ENCODE results near the gene CAMKV. TPM values are rescaled to one million over a fixed set of nuclear protein-coding genes. Genes with fewer than 3 reads are reported as not detected.
A peak's percentile ranks its signal among the peaks of the same experiment; 100 is the strongest.
"Not testable (repeated sequence)": the region's sequence is repeated elsewhere in the genome, so short reads cannot be mapped to it uniquely, and the experiment has no call there.

Gene CAMKV
- total RNA-seq, 1 donor: not detected

- H2AFZ ChIP-seq (ENCODE audit: low read length): no peak overlapping the region
- peak; percentile 56 for DNase-seq (ENCODE audit: insufficient read length, low spot score, missing footprints)
- H4K20me1 ChIP-seq (ENCODE audit: insufficient read depth, low read length): peaks cover 6% of the 10 kb centered on the region
- H3K9me3 ChIP-seq (ENCODE audit: low read depth, low read length): no peaks in the 10 kb centered on the region
- H3K4me2 ChIP-seq (ENCODE audit: insufficient read depth, low read length): no peak overlapping the region
- H3K27ac ChIP-seq (ENCODE audit: low read depth, low read length): no peak overlapping the region
- no peaks in the 10 kb centered on the region for H3K27me3 ChIP-seq (ENCODE audit: insufficient read depth, low read length)
- H3K4me1 ChIP-seq (ENCODE audit: insufficient read depth, low read length): peaks cover 7% of the 10 kb centered on the region
- H3K4me3 ChIP-seq (ENCODE audit: insufficient read depth, low read length): no peak overlapping the region
- no peaks in the 10 kb centered on the region for H3K79me2 ChIP-seq (ENCODE audit: insufficient read depth, low read length)
- TF ChIP-seq CTCF (IDR thresholded peaks at IDR 0.05; ENCODE audit: extremely low read depth, low read depth, low read length): no peak
- H3K36me3 ChIP-seq (ENCODE audit: insufficient read depth, low read length): peaks cover 6% of the 10 kb centered on the region
These were observed 38.9 kb upstream of the CAMKV start for GRCh38 chr3:49908373-49909199.

GRCh38 chr3:49906073-49906743 lies 36.5 kb upstream of the CAMKV start:
- Histone ChIP-seq H3K36me3 (ENCODE audit: insufficient read depth, low read length) (no peaks in the 10 kb centered on the region), H3K4me1 (ENCODE audit: insufficient read depth, low read length) (peaks cover 9% of the 10 kb centered on the region), H3K79me2 (ENCODE audit: insufficient read depth, low read length) (no peaks in the 10 kb centered on the region), H3K4me2 (ENCODE audit: insufficient read depth, low read length) (peak overlapping the region; percentile 80), H4K20me1 (ENCODE audit: insufficient read depth, low read length) (no peaks in the 10 kb centered on the region), H2AFZ (ENCODE audit: low read length) (peak overlapping the region; percentile 79), H3K4me3 (ENCODE audit: insufficient read depth, low read length) (peak overlapping the region; percentile 59), H3K27ac (ENCODE audit: low read depth, low read length) (no peak overlapping the region), H3K27me3 (ENCODE audit: insufficient read depth, low read length) (no peaks in the 10 kb centered on the region), H3K9me3 (ENCODE audit: low read depth, low read length) (no peaks in the 10 kb centered on the region)
- peak; percentile 68 for TF ChIP-seq CTCF (IDR thresholded peaks at IDR 0.05; ENCODE audit: extremely low read depth, low read depth, low read length)
- peak; percentile 98 for DNase-seq (ENCODE audit: insufficient read length, low spot score, missing footprints)

GRCh38 chr3:49904448-49904847 lies 34.7 kb upstream of the CAMKV start:
- H3K4me3 ChIP-seq (ENCODE audit: insufficient read depth, low read length); H4K20me1 ChIP-seq (ENCODE audit: insufficient read depth, low read length); H3K27ac ChIP-seq (ENCODE audit: low read depth, low read length); H3K9me3 ChIP-seq (ENCODE audit: low read depth, low read length); H3K36me3 ChIP-seq (ENCODE audit: insufficient read depth, low read length); H3K4me2 ChIP-seq (ENCODE audit: insufficient read depth, low read length); H2AFZ ChIP-seq (ENCODE audit: low read length); H3K79me2 ChIP-seq (ENCODE audit: insufficient read depth, low read length); H3K27me3 ChIP-seq (ENCODE audit: insufficient read depth, low read length): not testable (repeated sequence)
- DNase-seq (ENCODE audit: insufficient read length, low spot score, missing footprints): peak; percentile 53
- H3K4me1 ChIP-seq (ENCODE audit: insufficient read depth, low read length): peaks cover 17% of the 10 kb centered on the region

- Histone ChIP-seq H3K27ac (ENCODE audit: low read depth, low read length) (no peak within 1 kb of the TSS), H3K36me3 (ENCODE audit: insufficient read depth, low read length) (no peaks in the 10 kb centered on the region), H4K20me1 (ENCODE audit: insufficient read depth, low read length) (no peaks in the 10 kb centered on the region), H3K79me2 (ENCODE audit: insufficient read depth, low read length) (no peaks in the 10 kb centered on the region), H3K4me1 (ENCODE audit: insufficient read depth, low read length) (peaks cover 17% of the 10 kb centered on the region), H3K27me3 (ENCODE audit: insufficient read depth, low read length) (no peaks in the 10 kb centered on the region), H3K4me2 (ENCODE audit: insufficient read depth, low read length) (peak within 1 kb of the TSS; percentile 74), H2AFZ (ENCODE audit: low read length) (peak within 1 kb of the TSS; percentile 85), H3K9me3 (ENCODE audit: low read depth, low read length) (no peaks in the 10 kb centered on the region), H3K4me3 (ENCODE audit: insufficient read depth, low read length) (peak within 1 kb of the TSS; percentile 54)
- DNase-seq (ENCODE audit: insufficient read length, low spot score, missing footprints): peak; percentile 90
- TF ChIP-seq CTCF (IDR thresholded peaks at IDR 0.05; ENCODE audit: extremely low read depth, low read depth, low read length): no peak
These were observed 34.0 kb upstream of the CAMKV start, which contains the start of gene MST1R for GRCh38 chr3:49903451-49904424. TSS of gene MST1R (minus strand) at chr3:49903873. CDS start at chr3:49903609, 264 bp downstream.
